ENCODE measurements around the gene WFDC10A. TPM values are rescaled to one million over a fixed set of nuclear protein-coding genes. Genes with fewer than 3 reads are reported as not detected.

Gene WFDC10A
- total and polyA plus RNA-seq, 2 donors (not counting 1 experiment from before 2014, with no cell fraction given): not detected

DNA sequence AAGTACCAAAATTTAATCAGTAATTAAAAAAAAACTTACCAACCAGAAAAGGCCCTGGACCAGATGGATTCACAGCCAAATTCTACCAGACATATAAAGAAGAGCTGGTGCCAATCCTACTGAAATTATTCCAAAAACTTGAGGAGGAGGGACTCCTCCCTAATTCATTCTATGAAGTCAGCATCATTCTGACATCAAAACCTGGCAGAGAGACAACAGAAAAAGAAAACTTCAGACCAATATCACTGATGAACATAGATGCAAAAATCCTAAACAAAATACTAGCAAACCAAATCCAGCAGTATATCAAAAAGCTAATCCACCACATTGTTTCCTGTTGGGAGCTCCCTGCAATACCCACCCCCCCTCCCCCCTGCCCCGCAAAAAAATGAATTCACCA lies 40.6 kb downstream of the WFDC10A start, which contains the start of gene WFDC11:
Gene WFDC11 (minus strand): TSS at position 101 of the 400 bp plus-strand sequence. CDS start 19,639 bp downstream, outside the sequence.
- no peak within 1 kb of the TSS for H2AFZ ChIP-seq (ENCODE audit: insufficient read depth, low read depth, low read length, poor library complexity, severe bottlenecking)
- H3K9me3 ChIP-seq (ENCODE audit: control extremely low read depth in 1 of 3, control insufficient read depth in 2 of 3, insufficient read depth in 1 of 3, low read length in 2 of 3): no peaks in the 10 kb centered on the region
- no peaks in the 10 kb centered on the region for H3K9me3 Mint-ChIP-seq (ENCODE audit: insufficient read depth)
- CTCF ChIA-PET: no interaction called here
- no peak within 1 kb of the TSS for H3K9ac ChIP-seq (ENCODE audit: low read length)
- DNase-seq (no peak), ATAC-seq (ENCODE audit: low read depth) (no peak)
- peaks cover 33% of the 10 kb centered on the region for H3K27me3 Mint-ChIP-seq
- H3K27ac Mint-ChIP-seq: no peak within 1 kb of the TSS
- H3K27me3 ChIP-seq (replicated peaks in 1 of 4; ENCODE audit: control extremely low read depth in 1 of 4, control insufficient read depth in 3 of 4, insufficient read depth in 4 of 4, low read length in 3 of 4): peaks cover 0 to 3% (median 0%) of the 10 kb centered on the region in 4 experiments
- H3K4me1 Mint-ChIP-seq: no peaks in the 10 kb centered on the region
- H4K20me1 ChIP-seq (ENCODE audit: control insufficient read depth, insufficient read depth, low read length, poor library complexity, severe bottlenecking): no peaks in the 10 kb centered on the region
- H3K4me3 ChIP-seq (ENCODE audit: control extremely low read depth in 1 of 5, extremely low read depth in 1 of 5, insufficient read depth in 1 of 5, low read depth in 2 of 5, low read length in 4 of 5): no peak within 1 kb of the TSS
- no peak within 1 kb of the TSS for H3K4me2 ChIP-seq (replicated peaks; ENCODE audit: low read depth, low read length, poor library complexity, severe bottlenecking)
- POLR2A ChIA-PET: no interaction called here
- TF ChIP-seq, protein P1, sequence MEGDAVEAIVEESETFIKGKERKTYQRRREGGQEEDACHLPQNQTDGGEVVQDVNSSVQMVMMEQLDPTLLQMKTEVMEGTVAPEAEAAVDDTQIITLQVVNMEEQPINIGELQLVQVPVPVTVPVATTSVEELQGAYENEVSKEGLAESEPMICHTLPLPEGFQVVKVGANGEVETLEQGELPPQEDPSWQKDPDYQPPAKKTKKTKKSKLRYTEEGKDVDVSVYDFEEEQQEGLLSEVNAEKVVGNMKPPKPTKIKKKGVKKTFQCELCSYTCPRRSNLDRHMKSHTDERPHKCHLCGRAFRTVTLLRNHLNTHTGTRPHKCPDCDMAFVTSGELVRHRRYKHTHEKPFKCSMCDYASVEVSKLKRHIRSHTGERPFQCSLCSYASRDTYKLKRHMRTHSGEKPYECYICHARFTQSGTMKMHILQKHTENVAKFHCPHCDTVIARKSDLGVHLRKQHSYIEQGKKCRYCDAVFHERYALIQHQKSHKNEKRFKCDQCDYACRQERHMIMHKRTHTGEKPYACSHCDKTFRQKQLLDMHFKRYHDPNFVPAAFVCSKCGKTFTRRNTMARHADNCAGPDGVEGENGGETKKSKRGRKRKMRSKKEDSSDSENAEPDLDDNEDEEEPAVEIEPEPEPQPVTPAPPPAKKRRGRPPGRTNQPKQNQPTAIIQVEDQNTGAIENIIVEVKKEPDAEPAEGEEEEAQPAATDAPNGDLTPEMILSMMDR (IDR thresholded peaks at IDR 0.05): no peak
- TF ChIP-seq EZH2 (IDR thresholded peaks at IDR 0.05; ENCODE audit: borderline replicate concordance, insufficient read depth, low read depth, low read length, poor library complexity, severe bottlenecking): no peak
- no CpG with 5 or more reads among the region's 1 CpG for WGBS (ENCODE audit: insufficient coverage)
- no peaks in the 10 kb centered on the region for H3K4me1 ChIP-seq (ENCODE audit: control insufficient read depth in 2 of 2, insufficient read depth in 2 of 2, low read length in 2 of 2)
- H3K27ac ChIP-seq (ENCODE audit: low read length in 2 of 2): no peak within 1 kb of the TSS
- H3K79me2 ChIP-seq (ENCODE audit: control insufficient read depth, insufficient read depth, low read length): no peaks in the 10 kb centered on the region
- H3K4me3 Mint-ChIP-seq: no peak within 1 kb of the TSS
- intact Hi-C loops (cut with micrococcal nuclease): no loop called here
- H3K36me3 ChIP-seq (replicated peaks in 1 of 2; ENCODE audit: control extremely low read depth in 1 of 2, control insufficient read depth in 1 of 2, extremely low read depth in 1 of 2, insufficient read depth in 2 of 2, low read length in 1 of 2): no peaks in the 10 kb centered on the region

DNA sequence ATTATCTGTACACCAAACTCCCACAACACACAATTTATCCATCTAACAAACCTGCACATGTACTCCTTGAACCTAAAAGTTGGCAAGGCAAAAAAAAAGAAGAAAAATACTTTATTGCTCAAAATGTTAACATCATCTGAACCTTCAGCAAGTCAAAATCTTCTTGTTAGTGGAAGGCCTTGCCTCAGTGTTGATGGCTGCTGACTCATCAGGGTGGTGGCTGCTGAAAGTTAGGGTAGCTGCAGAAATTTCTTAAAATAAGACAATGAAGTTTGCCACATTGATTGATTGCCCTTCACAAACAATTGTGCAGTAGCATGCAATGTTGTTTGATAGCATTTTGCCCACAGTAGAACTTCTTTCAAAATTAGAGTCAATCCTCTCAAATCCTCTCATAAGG lies 43.2 kb downstream of the WFDC10A start:
- Histone ChIP-seq H3K36me3 (replicated peaks in 1 of 2; ENCODE audit: control extremely low read depth in 1 of 2, control insufficient read depth in 1 of 2, extremely low read depth in 1 of 2, insufficient read depth in 2 of 2, low read length in 1 of 2) (no peaks in the 10 kb centered on the region), H3K27me3 (replicated peaks in 1 of 4; ENCODE audit: control extremely low read depth in 1 of 4, control insufficient read depth in 3 of 4, insufficient read depth in 4 of 4, low read length in 3 of 4) (peaks cover 0 to 4% (median 0%) of the 10 kb centered on the region in 4 experiments), H3K4me1 (ENCODE audit: control insufficient read depth in 2 of 2, insufficient read depth in 2 of 2, low read length in 2 of 2) (no peaks in the 10 kb centered on the region), H2AFZ (ENCODE audit: insufficient read depth, low read depth, low read length, poor library complexity, severe bottlenecking) (no peak overlapping the region), H3K4me3 (ENCODE audit: control extremely low read depth in 1 of 5, extremely low read depth in 1 of 5, insufficient read depth in 1 of 5, low read depth in 2 of 5, low read length in 4 of 5) (no peak overlapping the region), H3K27ac (ENCODE audit: low read length in 2 of 2) (no peak overlapping the region), H3K4me2 (replicated peaks; ENCODE audit: low read depth, low read length, poor library complexity, severe bottlenecking) (no peak overlapping the region), H3K9me3 (ENCODE audit: control extremely low read depth in 1 of 3, control insufficient read depth in 2 of 3, insufficient read depth in 1 of 3, low read length in 2 of 3) (peaks cover 0 to 1% (median under 1%) of the 10 kb centered on the region in 3 donors), H4K20me1 (ENCODE audit: control insufficient read depth, insufficient read depth, low read length, poor library complexity, severe bottlenecking) (no peaks in the 10 kb centered on the region), H3K79me2 (ENCODE audit: control insufficient read depth, insufficient read depth, low read length) (no peaks in the 10 kb centered on the region), H3K9ac (ENCODE audit: low read length) (no peak overlapping the region)
- DNase-seq (no peak), ATAC-seq (ENCODE audit: low read depth) (no peak)
- intact Hi-C loops (cut with micrococcal nuclease): no loop called here
- Mint-ChIP-seq H3K27ac (no peak overlapping the region), H3K4me3 (no peak overlapping the region), H3K27me3 (peaks cover 44% of the 10 kb centered on the region), H3K9me3 (ENCODE audit: insufficient read depth) (peaks cover 7% of the 10 kb centered on the region), H3K4me1 (no peaks in the 10 kb centered on the region)
- CTCF ChIA-PET: no interaction called here
- TF ChIP-seq, protein P1 (IDR thresholded peaks at IDR 0.05): no peak
- TF ChIP-seq EZH2 (IDR thresholded peaks at IDR 0.05; ENCODE audit: borderline replicate concordance, insufficient read depth, low read depth, low read length, poor library complexity, severe bottlenecking): no peak
- POLR2A ChIA-PET: no interaction called here

All from B cell (primary cell).